Stimulated activated CD4-positive, alpha-beta T cell treated with anti-CD3 and anti-CD28 coated beads, Interleukin-1b, Interleukin-23, amount 100 ng/mL, for 4 hours (primary cell): ENCODE data around the gene FOXG1.

Source experiments
- DNase-seq, 2 donors: peaks; one replicate each; pipeline ENCODE4 v3.0.0-alpha.2; 2020; ENCODE audit warnings: low read depth in 2 of 2

Gene FOXG1

GRCh38 chr14:28774764-28775735, 8.5 kb downstream of the FOXG1 start:
- no peak for DNase-seq

GRCh38 chr14:28776482-28777266, 10.1 kb downstream of the FOXG1 start:
- DNase-seq: no peak

GRCh38 chr14:28777471-28778137, 11.0 kb downstream of the FOXG1 start:
- no peak for DNase-seq

- DNase-seq: no peak
These were observed 11.8 kb downstream of the FOXG1 start for GRCh38 chr14:28778138-28779117.

- DNase-seq: no peak
These were observed 12.9 kb downstream of the FOXG1 start for GRCh38 chr14:28779456-28779855.

- no peak for DNase-seq
These were observed 14.5 kb downstream of the FOXG1 start for GRCh38 chr14:28780843-28781820.

GRCh38 chr14:28782301-28782700, 15.7 kb downstream of the FOXG1 start:
- DNase-seq: no peak

- DNase-seq: no peak
These were observed 17.1 kb downstream of the FOXG1 start for GRCh38 chr14:28783664-28784063.

GRCh38 chr14:28784096-28785048, 17.8 kb downstream of the FOXG1 start:
- DNase-seq: no peak

GRCh38 chr14:28785096-28785952, 18.7 kb downstream of the FOXG1 start:
- DNase-seq: no peak

GRCh38 chr14:28807518-28807917, 40.9 kb downstream of the FOXG1 start:
- DNase-seq: no peak

- DNase-seq: no peak
These were observed 47.2 kb downstream of the FOXG1 start for GRCh38 chr14:28813810-28814209.
